AG04449 (cell line): Measurements from ENCODE around the gene NR1H3.
A peak's percentile ranks its signal among the peaks of the same experiment; 100 is the strongest.

ENCODE experiments used
- CTCF ChIA-PET: fragments of 350-600 bp; formaldehyde crosslinking; extraction: SDS; loops from one replicate; lab custom pipeline; 2021; ENCODE audit warnings: antibody characterized with exemption; lab: Yijun Ruan, JAX
- POLR2A ChIA-PET: fragments of 400-600, 350-600 bp; formaldehyde crosslinking; extraction: SDS; loops from one replicate; lab custom pipeline; 2020; ENCODE audit warnings: antibody characterized with exemption, inconsistent platforms; lab: Yijun Ruan, JAX
- DNase-seq: peaks from one replicate; pipeline ENCODE4 v3.0.0-alpha.2; 2010; ENCODE audit warnings: low read depth, low spot score
- H3K4me3 ChIP-seq: 2 replicates; pipeline ENCODE4 v1.5.1; 2011; ENCODE audit warnings: low read depth, mild to moderate bottlenecking, control low read depth, low read length
- TF ChIP-seq, protein P1 (sequence below): IDR thresholded peaks from one replicate; pipeline ENCODE4 v1.5.1; 2011; ENCODE audit warnings: mild to moderate bottlenecking, moderate library complexity, low read length, control low read depth, inconsistent platforms; ENCODE audit not compliant: insufficient read depth; ENCODE audit errors: missing control alignments

The NR1H3 gene

GRCh38 chr11:47253660-47254059, 4.1 kb upstream of the NR1H3 start:
- ChIA-PET CTCF (interaction anchor here (2.3 to 2.4 kb wide), 2 partner anchors 11 to 75 kb away, joined by 10 to 12 read pairs; no protein-coding TSS in a partner anchor), POLR2A (no interaction called here)
- DNase-seq, result no peak
- TF ChIP-seq, protein P1, sequence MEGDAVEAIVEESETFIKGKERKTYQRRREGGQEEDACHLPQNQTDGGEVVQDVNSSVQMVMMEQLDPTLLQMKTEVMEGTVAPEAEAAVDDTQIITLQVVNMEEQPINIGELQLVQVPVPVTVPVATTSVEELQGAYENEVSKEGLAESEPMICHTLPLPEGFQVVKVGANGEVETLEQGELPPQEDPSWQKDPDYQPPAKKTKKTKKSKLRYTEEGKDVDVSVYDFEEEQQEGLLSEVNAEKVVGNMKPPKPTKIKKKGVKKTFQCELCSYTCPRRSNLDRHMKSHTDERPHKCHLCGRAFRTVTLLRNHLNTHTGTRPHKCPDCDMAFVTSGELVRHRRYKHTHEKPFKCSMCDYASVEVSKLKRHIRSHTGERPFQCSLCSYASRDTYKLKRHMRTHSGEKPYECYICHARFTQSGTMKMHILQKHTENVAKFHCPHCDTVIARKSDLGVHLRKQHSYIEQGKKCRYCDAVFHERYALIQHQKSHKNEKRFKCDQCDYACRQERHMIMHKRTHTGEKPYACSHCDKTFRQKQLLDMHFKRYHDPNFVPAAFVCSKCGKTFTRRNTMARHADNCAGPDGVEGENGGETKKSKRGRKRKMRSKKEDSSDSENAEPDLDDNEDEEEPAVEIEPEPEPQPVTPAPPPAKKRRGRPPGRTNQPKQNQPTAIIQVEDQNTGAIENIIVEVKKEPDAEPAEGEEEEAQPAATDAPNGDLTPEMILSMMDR, result no peak
- H3K4me3 ChIP-seq, result no peak overlapping the region

GRCh38 chr11:47254386-47254785, 3.4 kb upstream of the NR1H3 start:
- no peak for DNase-seq
- TF ChIP-seq, protein P1, result no peak
- no peak overlapping the region for H3K4me3 ChIP-seq
- ChIA-PET CTCF (interaction anchor here (0.9 to 2.4 kb wide), 4 partner anchors 7 to 76 kb away, joined by 3 to 12 read pairs (median 8); no protein-coding TSS in a partner anchor), POLR2A (interaction anchor here (1.0 kb wide), 1 partner anchor 13 kb away, joined by 5 read pairs; no protein-coding TSS in a partner anchor)

GRCh38 chr11:47256374-47256773, 1.4 kb upstream of the NR1H3 start:
- DNase-seq, result no peak
- TF ChIP-seq, protein P1, result no peak
- no peak overlapping the region for H3K4me3 ChIP-seq
- CTCF ChIA-PET, result interaction anchor here (3.6 to 5.6 kb wide), 4 partner anchors 9 to 93 kb away, joined by 15 to 108 read pairs (median 42); partner anchors contain the start of genes ACP2 and ARFGAP2
- POLR2A ChIA-PET, result no interaction called here

DNA sequence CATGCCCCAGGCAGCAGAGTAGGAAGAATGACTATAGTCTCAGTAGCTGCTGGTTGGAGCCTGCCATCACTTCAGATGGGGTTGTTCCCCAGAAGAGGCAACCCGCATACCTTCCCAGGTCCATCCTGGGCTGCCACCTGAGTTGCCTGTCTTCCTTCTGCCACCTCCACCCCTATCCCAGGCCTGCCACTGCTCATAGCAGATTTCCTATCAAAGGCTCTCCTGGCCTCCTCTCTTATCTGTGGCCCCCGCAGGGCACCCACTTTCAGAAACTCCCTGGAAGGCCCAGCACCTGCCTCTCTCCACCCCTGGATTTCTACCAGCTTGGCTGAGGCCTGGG, 649 bp upstream of the NR1H3 start:
- CTCF ChIA-PET, result interaction anchor here (1.1 to 5.6 kb wide), 13 partner anchors 10 to 105 kb away, joined by 3 to 108 read pairs (median 15); partner anchors contain the start of genes ACP2, ARFGAP2 and MADD
- TF ChIP-seq, protein P1, result no peak
- POLR2A ChIA-PET, result no interaction called here
- no peak overlapping the region for H3K4me3 ChIP-seq
- no peak for DNase-seq

DNA sequence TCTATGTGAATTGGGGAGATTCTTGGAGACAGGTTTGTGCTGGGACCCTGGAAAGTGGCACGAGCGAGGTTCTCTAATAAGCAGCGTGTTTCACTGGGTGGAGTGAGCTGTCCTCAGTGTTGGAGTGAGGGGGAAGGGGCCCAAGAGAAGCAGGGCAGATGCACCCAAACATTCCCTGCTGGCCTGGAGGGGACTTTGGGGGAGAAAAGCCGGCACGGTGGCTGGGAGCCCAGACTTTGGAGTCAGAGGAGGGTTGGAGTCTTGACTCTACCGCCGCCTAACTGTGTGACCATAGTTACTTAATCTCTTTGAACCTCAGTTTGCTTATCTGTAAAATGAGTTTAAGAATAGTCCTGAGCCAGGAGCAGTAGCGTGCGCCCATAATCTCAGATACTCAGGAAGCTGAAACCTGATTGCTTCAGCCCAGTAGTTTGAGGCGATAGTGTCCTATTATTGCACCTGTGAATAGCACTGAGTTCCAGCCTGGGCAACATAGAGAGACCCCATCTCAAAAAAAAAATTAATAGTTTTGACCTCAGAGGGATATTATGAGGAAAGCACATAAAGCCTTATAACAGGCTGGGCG, 614 bp downstream of the NR1H3 start:
- no peak for DNase-seq
- CTCF ChIA-PET, result interaction anchor here (0.8 to 5.6 kb wide), 24 partner anchors 9 to 105 kb away, joined by 3 to 108 read pairs (median 10); partner anchors contain the start of genes ACP2, ARFGAP2, MADD and PACSIN3
- TF ChIP-seq, protein P1, result no peak
- POLR2A ChIA-PET, result interaction anchor here (1.1 to 1.5 kb wide), 2 partner anchors 10 to 16 kb away, joined by 4 to 5 read pairs; partner anchors contain the start of gene ACP2
- H3K4me3 ChIP-seq, result no peak overlapping the region

- CTCF ChIA-PET, result interaction anchor here (0.8 to 5.6 kb wide), 27 partner anchors 8 to 426 kb away, joined by 3 to 108 read pairs (median 9); partner anchors contain the start of genes ACP2, ARFGAP2, MADD and PACSIN3
- POLR2A ChIA-PET, result interaction anchor here (1.5 to 1.8 kb wide), 2 partner anchors 11 to 17 kb away, joined by 4 to 6 read pairs; partner anchors contain the start of gene ACP2
- DNase-seq, result no peak
- H3K4me3 ChIP-seq, result no peak overlapping the region
- TF ChIP-seq, protein P1, result peak; percentile 65
Measured at GRCh38 chr11:47259232-47259977, 1.6 kb downstream of the NR1H3 start.
